Measurements from ENCODE around the gene HRH2. TPM values are rescaled to one million over a fixed set of nuclear protein-coding genes. Genes with fewer than 3 reads are reported as not detected.

HRH2 gene
- total RNA-seq, 1 donor from 2014 or later, result 1.7 TPM

DNA sequence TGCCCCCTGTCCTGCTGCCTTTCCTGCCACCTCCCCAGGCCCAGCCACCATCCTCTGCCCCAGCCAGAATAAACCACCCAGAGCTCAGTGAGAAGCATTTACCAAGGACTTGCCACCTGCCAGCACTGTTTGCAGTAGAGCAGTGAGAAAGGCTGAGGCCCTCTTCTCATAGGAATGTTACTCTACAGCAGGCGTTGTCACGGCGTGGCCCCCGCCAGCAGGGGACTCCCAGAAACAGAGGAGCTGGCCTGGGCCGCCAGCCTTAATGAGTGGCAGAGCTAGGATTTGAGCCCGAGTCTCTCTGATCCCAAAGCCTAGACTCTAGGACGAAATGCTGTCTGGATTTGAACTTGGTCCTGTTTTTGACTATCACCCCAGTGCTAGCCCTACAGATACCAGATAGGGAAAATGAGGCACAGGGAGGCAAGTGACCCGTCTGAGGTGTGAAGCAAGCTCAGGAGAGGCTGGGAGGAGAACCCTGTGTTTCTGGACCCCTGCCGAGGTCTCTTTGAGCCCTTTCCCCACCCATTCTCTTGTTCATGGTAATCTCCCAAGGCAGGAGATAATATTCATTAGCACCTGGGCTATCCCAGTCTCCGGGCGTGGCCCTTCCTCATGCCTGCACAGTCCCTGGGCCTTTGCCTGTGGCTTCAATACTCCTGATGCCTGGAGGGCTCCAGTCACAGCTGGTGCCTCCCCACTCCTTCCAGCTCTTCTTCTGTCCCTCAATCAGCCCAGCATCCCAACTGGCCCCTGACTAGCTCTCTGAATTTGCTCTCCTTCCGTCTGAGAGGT is 30.7 kb downstream of the HRH2 start:
- H3K4me3 Mint-ChIP-seq, result no peak overlapping the region
- no peaks in the 10 kb centered on the region for H3K27me3 Mint-ChIP-seq (ENCODE audit: low read depth)
- TF ChIP-seq, protein P1, sequence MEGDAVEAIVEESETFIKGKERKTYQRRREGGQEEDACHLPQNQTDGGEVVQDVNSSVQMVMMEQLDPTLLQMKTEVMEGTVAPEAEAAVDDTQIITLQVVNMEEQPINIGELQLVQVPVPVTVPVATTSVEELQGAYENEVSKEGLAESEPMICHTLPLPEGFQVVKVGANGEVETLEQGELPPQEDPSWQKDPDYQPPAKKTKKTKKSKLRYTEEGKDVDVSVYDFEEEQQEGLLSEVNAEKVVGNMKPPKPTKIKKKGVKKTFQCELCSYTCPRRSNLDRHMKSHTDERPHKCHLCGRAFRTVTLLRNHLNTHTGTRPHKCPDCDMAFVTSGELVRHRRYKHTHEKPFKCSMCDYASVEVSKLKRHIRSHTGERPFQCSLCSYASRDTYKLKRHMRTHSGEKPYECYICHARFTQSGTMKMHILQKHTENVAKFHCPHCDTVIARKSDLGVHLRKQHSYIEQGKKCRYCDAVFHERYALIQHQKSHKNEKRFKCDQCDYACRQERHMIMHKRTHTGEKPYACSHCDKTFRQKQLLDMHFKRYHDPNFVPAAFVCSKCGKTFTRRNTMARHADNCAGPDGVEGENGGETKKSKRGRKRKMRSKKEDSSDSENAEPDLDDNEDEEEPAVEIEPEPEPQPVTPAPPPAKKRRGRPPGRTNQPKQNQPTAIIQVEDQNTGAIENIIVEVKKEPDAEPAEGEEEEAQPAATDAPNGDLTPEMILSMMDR (conservative IDR thresholded peaks at IDR 0.05), result no peak
- no peaks in the 10 kb centered on the region for H3K36me3 Mint-ChIP-seq (ENCODE audit: low read depth)
- DNase-seq (ENCODE audit: low read depth, low spot score), result no peak
- no peaks in the 10 kb centered on the region for H3K4me1 Mint-ChIP-seq
- no peak overlapping the region for H3K27ac Mint-ChIP-seq (ENCODE audit: unreplicated experiment)
- H3K9me3 Mint-ChIP-seq, result no peaks in the 10 kb centered on the region

DNA sequence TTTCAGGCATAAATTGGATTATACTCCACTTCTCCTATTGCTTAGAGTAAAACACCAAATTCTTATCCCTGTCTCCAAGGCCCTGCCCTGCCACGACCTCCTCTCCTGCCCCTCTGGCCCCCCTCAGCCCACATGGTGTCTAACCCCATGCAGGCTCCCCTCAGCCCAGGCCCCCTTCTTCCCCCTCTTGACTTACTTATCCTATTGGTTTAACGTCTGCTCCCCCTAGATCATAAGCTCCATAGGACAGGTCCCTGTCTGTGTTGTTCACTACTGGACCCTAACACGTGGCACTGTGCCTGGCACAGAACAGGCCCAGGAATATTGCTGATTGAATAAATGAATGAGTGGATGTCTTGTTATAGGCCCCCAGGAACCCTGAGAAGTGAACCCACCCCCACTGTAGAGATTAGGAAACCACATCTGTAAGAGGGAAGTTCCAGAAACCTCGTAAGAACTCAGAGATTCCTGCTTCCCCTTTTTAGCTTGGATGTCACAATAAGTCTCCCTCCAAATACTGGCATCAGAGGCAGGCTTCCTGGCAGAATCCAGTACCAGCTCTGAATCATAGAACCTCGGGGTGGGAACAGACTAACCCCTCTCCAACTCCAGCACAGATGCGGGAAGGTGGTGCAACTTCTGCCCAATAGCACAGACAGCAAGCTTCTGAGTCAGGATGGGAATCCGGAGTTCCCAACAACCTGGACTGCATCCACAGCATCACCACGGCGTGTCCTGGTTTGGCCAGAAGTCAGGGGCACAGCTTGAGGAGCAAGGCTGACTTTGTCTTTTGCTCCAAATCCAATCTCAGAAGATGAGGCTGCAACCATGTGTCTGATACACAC is 31.5 kb downstream of the HRH2 start:
- TF ChIP-seq, protein P1 (conservative IDR thresholded peaks at IDR 0.05), result no peak
- Mint-ChIP-seq H3K36me3 (ENCODE audit: low read depth) (no peaks in the 10 kb centered on the region), H3K4me3 (no peak overlapping the region), H3K27me3 (ENCODE audit: low read depth) (no peaks in the 10 kb centered on the region), H3K4me1 (no peaks in the 10 kb centered on the region), H3K9me3 (no peaks in the 10 kb centered on the region), H3K27ac (ENCODE audit: unreplicated experiment) (no peak overlapping the region)
- no peak for DNase-seq (ENCODE audit: low read depth, low spot score)

DNA sequence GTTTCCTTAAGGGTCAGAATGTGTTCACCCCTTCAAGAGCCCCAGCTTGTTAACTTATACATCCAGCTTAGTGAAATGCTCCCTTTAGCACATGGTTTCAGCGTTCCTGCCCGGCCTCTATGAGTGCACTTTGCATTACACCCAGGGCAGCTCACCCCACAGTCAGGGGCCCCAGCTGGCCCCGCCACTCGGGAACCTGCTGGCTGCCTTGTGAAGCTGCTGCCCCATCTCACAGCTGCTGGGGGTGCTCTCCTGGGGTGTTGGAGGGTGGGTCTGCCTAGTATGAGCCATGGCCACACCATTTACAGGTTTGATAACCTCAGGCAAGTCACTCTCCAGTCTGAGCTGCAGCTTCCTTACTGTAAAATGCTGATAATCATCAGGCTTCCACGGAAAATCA is 32.2 kb downstream of the HRH2 start:
- H3K4me3 Mint-ChIP-seq, result no peak overlapping the region
- H3K4me1 Mint-ChIP-seq, result no peaks in the 10 kb centered on the region
- DNase-seq (ENCODE audit: low read depth, low spot score), result no peak
- H3K9me3 Mint-ChIP-seq, result no peaks in the 10 kb centered on the region
- no peaks in the 10 kb centered on the region for H3K36me3 Mint-ChIP-seq (ENCODE audit: low read depth)
- TF ChIP-seq, protein P1 (conservative IDR thresholded peaks at IDR 0.05), result no peak
- no peak overlapping the region for H3K27ac Mint-ChIP-seq (ENCODE audit: unreplicated experiment)
- H3K27me3 Mint-ChIP-seq (ENCODE audit: low read depth), result no peaks in the 10 kb centered on the region

DNA sequence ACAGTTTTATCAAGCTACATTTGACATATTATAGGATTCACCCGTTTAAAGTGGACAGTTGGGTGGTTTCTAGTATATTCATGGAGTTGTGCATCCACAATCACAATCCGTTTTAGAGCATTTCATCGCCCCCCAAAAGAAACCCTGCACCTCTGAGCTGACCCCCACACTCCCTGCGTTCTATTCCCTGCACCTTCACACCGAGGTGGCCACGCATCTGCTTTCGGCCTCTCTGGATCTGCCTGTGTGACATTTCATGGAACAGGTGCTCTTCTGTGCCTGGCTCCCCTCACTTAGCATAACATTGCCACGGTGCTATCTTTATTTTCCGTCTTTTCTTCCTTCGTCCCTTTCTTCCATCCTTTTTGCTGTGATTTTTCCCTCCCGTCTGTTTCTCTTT is 32.7 kb downstream of the HRH2 start:
- Mint-ChIP-seq H3K4me1 (no peaks in the 10 kb centered on the region), H3K27me3 (ENCODE audit: low read depth) (no peaks in the 10 kb centered on the region), H3K36me3 (ENCODE audit: low read depth) (no peaks in the 10 kb centered on the region), H3K4me3 (no peak overlapping the region), H3K9me3 (no peaks in the 10 kb centered on the region), H3K27ac (ENCODE audit: unreplicated experiment) (no peak overlapping the region)
- TF ChIP-seq, protein P1 (conservative IDR thresholded peaks at IDR 0.05), result no peak
- DNase-seq (ENCODE audit: low read depth, low spot score), result no peak

DNA sequence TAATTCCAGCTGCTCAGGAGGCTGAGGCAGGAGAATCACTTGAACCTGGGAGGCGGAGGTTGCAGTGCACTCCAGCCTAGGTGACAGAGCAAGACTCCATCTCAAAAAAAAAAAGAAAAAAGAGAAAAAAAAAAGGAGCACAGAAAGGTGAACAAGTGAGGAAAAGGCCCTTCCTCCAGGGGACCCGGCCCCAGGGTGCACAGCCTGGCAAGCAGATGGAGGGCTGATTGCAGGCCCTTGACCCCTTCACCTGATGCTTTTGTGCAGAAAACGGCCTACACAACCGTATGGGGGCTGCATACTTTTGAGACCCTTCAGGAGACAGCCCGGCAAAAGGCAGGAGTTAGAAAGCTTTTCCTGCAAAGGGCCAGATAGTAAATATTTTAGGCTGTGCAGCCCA is 33.9 kb downstream of the HRH2 start:
- no peaks in the 10 kb centered on the region for H3K27me3 Mint-ChIP-seq (ENCODE audit: low read depth)

More for the DNA sequence above, 33.9 kb downstream of the HRH2 start:
- TF ChIP-seq, protein P1 (conservative IDR thresholded peaks at IDR 0.05), result no peak
- peaks cover 5% of the 10 kb centered on the region for H3K4me1 Mint-ChIP-seq
- no peaks in the 10 kb centered on the region for H3K9me3 Mint-ChIP-seq
- DNase-seq (ENCODE audit: low read depth, low spot score), result no peak
- no peaks in the 10 kb centered on the region for H3K36me3 Mint-ChIP-seq (ENCODE audit: low read depth)
- no peak overlapping the region for H3K4me3 Mint-ChIP-seq
- no peak overlapping the region for H3K27ac Mint-ChIP-seq (ENCODE audit: unreplicated experiment)

Measured in neural crest cell (in vitro differentiated cells).